ENCODE results near the gene ABHD3.
A peak's percentile ranks its signal among the peaks of the same experiment; 100 is the strongest.
"Not testable (repeated sequence)": the region's sequence is repeated elsewhere in the genome, so short reads cannot be mapped to it uniquely, and the experiment has no call there.

ABHD3 gene, protein sequence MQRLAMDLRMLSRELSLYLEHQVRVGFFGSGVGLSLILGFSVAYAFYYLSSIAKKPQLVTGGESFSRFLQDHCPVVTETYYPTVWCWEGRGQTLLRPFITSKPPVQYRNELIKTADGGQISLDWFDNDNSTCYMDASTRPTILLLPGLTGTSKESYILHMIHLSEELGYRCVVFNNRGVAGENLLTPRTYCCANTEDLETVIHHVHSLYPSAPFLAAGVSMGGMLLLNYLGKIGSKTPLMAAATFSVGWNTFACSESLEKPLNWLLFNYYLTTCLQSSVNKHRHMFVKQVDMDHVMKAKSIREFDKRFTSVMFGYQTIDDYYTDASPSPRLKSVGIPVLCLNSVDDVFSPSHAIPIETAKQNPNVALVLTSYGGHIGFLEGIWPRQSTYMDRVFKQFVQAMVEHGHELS

DNA sequence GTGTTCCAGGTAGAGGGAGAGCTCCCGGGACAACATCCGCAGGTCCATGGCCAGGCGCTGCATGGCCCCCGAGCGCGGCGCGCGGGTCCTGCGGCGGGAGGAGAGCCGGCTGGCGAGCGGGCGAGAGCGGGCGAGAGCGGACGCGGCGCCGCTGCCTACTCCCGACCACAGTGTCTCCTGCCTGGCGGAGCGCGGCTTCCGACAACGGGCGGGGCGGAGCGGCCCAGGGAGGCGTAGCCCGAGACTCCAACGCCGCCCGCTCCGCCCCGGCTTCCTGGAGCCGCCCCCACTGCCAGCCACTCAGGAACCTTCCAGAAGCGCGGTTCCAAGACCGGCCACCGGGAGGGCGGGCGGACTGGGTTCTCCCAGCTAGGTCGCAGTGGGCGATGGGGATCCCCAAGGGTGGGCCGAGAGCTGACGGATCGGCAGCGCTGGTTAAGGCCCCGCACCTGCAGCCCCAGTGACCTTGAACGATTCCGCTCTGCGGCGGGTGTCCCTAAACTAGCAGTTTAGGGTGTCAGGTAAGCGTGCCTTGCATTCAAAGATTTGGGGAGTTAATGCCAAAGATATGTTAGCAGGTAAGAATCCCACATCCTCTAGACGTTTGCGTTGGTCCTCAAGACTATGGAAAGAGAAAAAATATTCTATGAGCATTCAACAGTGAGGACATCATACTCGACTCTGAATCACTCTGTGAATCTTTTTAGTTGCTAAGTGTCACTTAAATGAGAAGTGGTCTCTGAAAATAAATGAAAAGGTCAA is at the start of gene ABHD3:
ABHD3 (minus strand) TSS at position 172 of the 762 bp plus-strand sequence; CDS start at position 63, 109 bp downstream.
- DNase-seq (ENCODE audit: low read depth), result peak; percentile 93

DNA sequence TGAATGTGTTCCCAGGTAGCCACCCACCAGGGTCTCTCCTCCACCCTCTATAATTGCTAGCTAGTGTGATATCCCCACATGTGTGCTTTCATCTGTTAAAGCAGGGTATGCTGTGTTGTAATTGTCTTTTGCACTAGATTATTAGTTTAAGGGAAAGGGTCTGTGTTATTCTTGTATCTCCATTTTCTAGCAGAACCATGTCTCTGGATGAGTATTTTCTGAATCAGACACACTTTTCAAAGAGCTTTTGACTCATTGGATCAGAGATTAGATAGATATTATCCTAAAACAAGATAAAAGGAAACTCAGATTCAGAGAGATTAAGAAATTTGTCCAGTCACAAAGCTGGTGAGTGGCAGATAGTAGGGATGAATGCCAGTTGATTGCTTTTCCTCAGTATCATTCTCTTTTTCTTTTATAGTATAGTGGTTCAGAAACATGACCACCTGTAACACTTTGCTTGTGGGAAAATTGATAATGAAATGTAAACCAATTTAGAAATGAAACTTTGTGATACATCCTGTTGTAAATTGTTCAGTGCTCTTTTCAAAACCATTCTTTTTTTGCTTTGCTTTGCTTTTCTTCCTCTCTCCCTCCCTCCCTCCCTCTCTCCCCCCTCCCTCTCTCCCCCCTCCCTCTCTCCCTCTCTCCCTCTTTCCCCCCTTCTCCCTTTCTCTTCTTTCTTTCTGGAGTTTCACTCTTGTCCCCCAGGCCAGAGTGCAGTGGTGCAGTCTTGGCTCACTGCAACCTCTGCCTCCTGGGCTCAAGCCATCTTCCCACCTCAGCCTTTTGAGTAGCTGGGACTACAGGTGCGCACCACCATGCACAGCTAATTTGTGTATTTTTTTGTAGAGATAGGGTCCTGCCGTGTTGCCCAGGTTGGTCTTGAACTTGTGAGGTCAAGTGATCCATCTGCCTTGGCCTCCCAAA is 43.5 kb upstream of the ABHD3 start:
- DNase-seq (ENCODE audit: low read depth), result peak; percentile 22

DNA sequence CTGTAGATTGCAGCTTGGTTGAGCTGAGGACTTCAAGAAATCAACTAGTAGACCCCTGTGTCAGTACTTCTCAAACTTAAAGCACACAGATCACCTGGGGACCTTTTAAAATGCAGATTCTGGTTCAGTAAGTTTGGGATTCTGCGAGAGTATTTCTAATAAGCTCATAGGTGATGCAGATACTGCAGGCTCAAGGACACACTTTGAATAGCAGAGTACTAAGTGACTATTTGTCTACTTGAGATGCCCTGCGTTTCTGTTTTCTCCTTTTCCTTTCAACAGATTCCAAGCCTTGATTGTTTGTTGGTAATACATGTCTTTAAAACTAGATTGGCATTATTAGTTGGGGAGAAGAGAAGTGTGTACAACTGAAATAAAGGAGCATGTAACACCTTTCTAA is 42.7 kb upstream of the ABHD3 start:
- DNase-seq (ENCODE audit: low read depth), result no peak

DNA sequence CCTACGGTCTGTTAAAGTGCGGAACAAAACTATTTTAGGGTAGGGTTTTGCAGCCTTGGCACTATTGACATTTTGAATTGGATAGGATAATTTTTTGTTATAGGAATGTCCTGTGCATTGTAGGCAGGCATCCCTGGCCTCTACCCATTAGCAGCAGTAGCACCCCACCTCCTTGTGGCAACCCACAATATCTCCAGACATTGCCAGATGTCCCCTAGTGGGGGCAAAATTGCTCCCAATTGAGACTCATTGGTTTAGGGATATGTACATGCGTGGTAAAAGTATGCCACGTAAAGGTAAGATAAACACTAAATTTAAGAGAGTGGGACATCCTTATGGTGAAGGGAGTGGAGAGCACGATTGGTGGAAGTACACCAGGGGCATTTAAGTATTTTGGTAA is 40.7 kb upstream of the ABHD3 start:
- peak; percentile 14 for DNase-seq (ENCODE audit: low read depth)

DNA sequence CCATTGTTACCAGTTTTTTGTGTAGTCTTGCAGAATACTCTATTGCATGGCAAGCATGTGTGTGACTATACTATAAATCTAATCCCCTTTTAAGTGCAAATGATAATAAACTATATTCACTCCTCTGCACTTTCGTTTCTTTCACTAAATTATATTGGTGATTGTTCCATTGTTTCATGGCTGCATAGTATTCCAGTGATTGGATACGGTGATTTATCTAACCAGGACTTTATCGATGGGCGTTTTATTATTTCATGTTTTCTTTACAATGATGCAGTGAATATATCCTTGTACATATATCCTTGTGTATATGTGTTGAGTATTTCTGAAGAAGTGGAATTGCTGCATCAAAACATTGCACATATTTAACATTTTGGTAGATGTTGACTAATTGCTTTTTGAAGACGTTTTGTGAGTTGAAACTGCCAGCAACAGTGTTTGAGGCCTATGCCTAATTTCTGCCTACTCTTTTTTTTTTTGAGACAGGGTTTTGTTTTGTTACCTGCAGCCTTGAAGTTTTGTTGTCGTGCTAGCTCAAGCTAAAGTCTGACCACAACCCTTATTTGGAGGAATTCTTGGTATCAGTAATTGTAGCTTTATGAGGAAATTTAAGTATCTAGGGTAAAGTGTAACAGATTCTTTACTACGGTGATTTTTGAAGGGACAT is 38.7 kb upstream of the ABHD3 start:
- no peak for DNase-seq (ENCODE audit: low read depth)

DNA sequence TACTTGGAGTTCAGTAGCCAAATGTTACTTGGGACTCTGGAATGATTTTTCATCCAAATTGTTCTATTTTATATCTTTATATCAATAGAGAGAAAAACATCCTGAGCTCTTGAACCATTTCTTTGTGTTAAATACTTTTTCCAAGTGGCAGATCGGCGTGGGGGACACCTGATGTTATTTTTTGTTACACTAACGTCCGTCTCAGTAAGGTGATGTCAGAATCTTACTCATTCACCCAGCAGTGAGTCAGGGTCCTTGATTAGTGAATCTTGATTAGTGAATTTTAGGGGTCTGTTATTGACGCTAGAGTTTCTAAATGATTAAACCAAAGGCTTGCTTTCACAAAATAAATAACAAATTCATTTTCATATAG is 37.7 kb upstream of the ABHD3 start:
- peak; percentile 57 for DNase-seq (ENCODE audit: low read depth)

DNA sequence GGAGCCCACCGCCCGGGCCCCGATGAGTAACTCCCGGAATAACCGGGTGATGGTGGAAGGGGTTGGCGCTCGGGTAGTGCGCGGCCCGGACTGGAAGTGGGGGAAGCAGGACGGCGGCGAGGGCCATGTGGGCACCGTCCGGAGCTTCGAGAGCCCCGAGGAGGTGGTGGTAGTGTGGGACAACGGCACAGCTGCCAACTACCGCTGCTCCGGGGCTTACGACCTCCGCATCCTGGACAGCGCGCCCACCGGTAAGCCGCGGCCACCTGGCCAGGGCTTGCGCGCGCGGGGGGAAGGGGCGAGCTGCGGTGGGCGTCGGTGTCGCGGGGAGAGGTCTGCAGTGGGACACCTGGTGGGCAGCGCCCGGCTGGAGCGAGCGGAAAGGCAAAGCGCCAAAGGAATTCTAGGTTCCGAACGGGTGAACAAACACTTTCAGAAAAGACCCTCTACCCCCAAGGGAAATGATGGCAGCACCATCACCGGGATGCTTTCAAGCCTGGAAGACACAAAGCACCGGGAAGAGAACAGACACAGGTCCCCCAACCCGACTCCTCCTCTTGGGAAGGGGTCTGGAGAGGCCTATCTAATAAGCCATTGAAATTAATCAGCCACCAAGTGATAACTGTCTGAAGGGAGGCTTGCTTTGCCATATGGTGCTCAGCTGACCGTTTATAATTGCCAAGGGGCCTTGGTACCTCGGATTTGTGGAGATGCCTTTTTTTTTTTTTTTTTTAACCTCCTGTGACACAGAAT is 37.2 kb upstream of the ABHD3 start:
- DNase-seq (ENCODE audit: low read depth), result peak; percentile 42

DNA sequence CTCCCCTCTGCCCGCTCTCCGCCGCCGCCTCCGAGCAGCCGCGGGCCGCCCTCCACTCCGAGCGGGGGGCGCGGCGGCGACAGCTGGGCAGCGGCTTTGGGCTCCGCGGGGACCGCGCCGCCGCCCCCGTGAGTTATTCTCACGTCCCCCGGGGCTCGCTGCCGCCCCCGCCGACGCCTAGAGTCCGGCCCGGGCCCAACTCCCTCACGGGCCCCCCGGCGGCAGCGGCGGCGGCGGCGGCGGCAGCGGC is 36.7 kb upstream of the ABHD3 start:
- DNase-seq (ENCODE audit: low read depth), result no peak

DNA sequence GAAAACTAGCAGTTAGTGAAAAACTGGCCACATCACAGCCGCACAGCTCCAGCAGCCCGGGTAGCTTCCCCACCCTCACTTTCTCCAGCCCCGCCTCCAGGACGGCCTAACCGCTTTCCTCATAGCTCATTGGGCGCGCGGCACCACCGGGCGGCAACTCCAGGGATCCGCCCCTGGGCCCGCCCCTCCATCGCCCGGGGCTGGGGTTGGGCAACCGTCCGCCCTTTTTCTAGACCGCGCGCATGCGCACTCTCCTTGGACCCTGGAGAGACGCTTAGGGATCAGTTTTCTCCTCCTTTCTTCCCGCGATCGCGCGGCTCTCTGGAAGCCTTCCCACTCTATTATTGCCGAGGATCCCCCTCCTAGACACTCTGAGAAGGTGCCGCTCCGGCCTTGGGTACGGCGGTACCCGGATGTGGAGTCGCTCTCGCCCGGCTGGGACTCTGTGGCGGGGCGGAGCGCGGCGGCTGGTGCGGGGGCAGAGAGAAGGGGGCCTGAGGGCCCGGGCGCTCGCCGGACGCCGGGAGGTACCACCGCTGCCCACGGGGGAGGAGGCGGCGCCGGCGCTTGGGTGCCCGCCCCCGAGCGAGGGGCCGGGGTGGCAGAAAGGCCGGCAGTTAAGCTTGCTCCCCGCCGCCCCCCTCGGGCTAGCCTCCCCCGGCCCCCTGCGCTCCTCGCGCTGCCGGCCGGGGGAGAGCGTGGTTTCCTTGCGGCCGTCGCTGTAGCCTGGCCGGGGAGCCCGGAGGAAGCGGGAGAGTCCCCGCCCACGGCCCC is 36.2 kb upstream of the ABHD3 start, which contains the start of gene MIB1:
MIB1 (plus strand) TSS at position 255 of the 774 bp plus-strand sequence. CDS start 792 bp downstream, outside the sequence.
- DNase-seq (ENCODE audit: low read depth), result peak; percentile 97

DNA sequence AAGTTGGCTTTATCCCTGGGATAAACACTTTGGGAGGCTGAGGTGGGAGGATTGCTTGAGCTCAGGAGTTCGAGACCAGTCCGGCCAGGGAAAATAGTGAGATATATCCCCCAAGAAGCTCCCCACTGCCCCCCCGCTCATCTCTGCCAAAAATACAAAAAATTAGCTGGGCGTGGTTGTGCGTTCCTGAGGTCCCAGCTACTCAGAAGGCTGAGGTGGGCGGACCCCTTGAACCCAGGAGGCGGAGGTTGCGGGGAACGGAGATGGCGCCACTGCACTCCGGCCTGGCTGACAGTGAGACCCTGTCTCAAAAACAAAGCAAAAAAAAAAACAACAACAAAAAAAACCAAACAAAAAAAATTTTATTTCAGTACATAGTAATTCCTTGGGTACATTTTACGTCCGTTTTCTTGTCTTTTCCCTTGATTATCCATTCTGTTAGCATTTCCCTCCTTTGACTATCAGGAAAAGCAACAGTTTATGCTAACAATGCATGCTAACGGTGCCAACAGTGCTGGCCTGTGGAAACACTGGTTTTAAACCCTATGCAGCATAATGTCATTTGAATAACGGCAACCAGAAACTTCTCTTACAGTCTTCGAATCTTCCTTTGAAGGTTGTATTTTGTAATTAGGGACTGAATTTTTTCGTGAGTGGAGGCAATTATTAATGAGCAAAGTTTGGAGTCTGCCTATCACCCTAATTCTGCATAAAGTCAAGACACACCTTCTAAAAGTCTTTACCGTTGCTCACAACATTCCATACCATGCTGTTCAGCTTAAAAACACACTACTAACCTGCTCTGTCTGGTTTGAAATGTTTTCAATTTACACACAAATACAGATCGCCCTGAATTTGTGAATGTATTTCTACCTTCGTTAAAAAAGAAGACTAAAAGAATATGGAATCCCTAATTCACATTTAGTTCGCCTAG is 35.3 kb upstream of the ABHD3 start:
- no peak for DNase-seq (ENCODE audit: low read depth)

DNA sequence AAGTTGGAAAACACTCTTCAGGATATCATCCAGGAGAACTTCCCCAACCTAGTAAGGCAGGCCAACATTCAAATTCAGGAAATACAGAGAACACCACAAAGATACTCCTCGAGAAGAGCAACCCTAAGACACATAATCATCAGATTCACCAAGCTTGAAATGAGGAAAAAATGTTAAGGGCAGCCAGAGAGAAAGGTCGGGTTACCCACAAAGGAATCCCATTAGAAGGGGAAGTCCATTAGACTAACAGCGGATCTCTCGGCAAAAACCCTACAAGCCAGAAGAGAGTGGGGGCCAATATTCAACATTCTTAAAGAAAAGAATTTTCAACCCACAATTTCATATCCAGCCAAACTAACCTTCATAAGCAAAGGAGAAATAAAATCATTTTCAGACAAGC is 32.4 kb upstream of the ABHD3 start:
- DNase-seq (ENCODE audit: low read depth), result not testable (repeated sequence)

DNA sequence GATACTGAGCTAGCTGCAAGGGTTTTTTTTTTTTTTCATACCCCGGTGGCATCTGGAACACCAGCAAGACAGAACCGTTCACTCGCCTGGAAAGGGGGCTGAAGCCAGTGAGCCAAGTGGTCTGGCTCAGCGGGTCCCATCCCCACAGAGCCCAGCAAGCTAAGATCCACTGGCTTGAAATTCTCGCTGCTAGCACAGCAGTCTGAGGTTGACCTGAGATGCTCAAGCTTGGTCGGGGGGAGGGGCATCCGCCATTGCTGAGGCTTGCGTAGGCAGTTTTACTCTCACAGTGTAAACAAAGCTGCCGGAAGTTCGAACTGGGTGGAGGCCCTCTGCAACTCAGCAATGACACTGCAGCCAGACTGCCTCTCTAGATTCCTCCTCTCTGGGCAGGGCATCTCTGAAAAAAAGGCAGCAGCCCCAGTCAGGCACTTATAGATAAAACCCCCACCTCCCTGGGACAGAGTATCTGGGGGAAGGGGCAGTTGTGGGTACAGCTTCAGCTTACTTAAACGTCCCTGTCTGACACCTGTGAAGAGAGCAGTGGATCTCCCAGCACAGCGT is 31.0 kb upstream of the ABHD3 start:
- peak; percentile 72 for DNase-seq (ENCODE audit: low read depth)

DNA sequence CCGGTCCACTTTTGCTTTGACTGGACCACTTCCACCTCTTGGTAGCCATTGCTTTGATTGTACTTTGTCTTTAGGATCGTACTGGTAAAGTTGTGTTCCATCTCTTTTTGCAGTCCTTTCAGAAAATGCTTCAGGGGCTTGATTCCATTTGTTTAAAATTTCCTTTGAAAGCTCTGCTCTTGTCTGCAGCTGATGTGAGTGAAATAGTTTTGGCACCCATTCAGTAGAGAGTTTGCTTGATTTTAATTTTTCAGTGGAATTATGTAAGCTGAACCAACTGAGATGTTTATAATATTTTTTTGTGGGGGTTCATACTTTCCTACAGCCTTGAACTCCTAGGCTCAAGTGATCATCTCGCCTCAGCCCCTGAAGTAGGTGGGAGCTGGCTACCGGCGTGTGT is 28.4 kb upstream of the ABHD3 start:
- no peak for DNase-seq (ENCODE audit: low read depth)

DNA sequence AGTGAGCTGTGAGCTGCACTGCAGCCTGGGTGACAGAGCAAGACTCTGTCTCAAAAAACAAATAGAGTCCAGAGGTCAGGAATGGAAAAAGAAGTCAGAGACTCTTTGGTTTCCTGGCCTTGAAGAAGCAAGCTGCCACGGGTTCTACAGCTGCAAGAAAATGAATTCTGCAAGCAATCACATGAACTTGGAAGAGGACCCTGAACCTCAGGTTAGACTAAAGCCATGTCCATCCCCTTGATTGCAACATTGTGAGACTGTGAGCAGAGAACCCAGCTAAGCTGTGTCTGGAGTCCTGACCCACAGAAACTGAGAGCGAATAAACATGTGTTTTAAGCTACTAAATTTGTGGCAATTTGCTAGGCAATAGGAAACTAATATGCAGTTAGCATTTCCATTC is 23.1 kb upstream of the ABHD3 start:
- no peak for DNase-seq (ENCODE audit: low read depth)

DNA sequence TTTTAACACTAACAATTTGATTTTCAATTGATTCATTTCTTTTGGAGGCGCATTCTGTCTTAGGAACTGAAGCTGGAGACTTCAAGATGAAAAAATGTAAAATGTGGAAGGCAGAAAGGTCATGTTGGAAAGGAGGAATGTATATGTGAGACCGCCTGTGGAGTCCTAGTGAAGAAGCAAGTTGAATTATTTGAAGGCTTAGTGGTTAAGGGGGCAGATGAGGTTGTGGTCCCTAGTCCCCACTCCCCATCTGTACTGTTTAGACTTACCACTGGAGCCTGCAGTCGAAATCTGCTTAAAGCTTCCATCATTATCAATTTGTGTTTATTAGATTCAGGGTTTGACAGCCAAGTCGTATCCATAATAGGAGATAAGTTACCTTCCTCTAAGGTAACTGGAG is 20.6 kb upstream of the ABHD3 start:
- no peak for DNase-seq (ENCODE audit: low read depth)

DNA sequence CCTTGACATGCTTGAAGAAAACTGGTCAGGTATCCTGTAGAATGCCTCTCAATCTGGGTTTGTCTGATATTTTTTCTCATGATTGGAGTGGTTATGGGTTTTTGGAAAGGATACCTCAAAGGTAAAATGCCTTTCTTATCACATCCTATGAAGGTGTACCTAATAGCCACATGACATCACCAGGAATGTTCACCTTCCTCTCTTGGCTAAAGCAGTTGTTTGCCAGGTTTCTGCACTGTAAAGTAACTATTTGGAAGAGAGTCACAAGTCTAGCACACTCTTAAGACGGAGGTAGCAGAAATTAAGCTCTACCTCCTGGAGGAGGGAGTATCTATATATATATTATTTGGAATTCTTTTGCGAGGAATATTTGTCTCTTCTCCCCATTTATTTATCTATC is 18.1 kb upstream of the ABHD3 start:
- DNase-seq (ENCODE audit: low read depth), result no peak

DNA sequence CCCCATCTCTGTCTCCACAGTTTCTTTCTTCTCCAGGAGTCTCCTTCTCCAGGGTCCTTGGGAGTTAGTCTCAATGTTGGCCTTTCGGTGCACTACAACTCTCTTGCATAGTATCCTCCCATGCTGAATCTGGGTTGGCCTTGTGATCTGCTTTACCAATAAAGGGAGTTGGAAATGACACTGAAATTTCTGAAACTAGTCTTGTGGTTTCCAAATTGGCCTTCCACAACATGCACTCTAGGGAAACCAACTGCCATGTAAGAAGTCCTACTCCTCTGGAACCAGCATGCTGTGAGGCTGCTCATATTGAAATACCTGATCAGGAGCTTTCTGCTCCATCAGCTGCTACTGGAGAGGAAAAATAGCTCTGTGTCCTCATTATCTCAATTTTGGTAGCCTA is 9.9 kb upstream of the ABHD3 start:
- no peak for DNase-seq (ENCODE audit: low read depth)

DNA sequence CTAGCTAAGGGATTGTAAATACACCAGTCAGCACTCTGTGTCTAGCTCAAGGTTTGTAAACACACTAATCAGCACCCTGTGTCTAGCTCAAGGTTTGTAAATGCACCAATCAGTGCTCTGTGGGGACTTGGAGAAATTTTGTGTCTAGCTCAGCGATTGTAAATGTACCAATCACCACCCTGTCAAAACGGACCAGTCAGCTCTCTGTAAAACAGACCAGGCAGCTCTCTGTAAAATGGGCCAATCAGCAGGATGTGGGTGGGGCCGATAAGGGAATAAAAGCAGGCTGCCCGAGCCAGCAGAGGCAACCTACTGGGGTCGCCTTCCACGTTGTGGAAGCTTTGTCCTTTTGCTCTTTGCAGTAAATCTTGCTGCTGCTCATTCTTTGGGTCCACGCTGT is 2.6 kb upstream of the ABHD3 start:
- not testable (repeated sequence) for DNase-seq (ENCODE audit: low read depth)

DNA sequence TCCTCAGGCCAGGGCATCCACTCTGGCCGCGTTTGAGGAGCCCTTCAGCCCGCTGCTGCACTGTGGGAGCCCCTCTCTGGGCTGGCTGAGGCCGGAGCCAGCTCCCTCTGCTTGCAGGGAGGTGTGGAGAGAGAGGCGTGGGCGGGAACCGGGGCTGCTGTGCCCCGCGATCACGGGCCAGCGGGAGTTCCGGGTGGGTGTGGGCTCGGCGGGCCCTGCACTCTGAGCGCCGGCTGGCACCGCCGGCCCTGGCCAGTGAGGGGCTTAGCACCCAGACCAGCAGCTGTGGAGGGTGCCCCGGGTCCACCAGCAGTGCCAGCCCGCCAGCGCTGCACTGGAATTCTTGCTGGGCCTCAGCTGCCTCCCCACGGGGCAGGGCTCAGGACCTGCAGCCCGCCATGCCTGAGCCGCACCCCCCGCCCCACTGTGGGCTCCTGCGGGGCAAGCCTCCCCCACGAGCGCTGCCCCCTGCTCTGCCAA is 1.9 kb upstream of the ABHD3 start:
- no peak for DNase-seq (ENCODE audit: low read depth)

All from ELR (cell line).